ENCODE results near the gene MAOA. TPM values are rescaled to one million over a fixed set of nuclear protein-coding genes. Genes with fewer than 3 reads are reported as not detected.

The MAOA gene
- total and polyA plus RNA-seq, 2 of the 13 experiments (the other 11 are each of a cell fraction or from before 2014, with no cell fraction given), result 13.4 to 14.7 TPM

GRCh38 chrX:43733699-43734098 is 77.6 kb downstream of the MAOA start (continued):
- TF ChIP-seq ZNF687 (CRISPR knock-in tag; IDR thresholded peaks at IDR 0.05), result no peak
- no peak for TF ChIP-seq MAFK (conservative IDR thresholded peaks at IDR 0.05 in 1 of 2, IDR thresholded peaks at IDR 0.05 in 1 of 2; ENCODE audit: low read length in 2 of 2)
- no peak for TF ChIP-seq ZNF564 (CRISPR knock-in tag; IDR thresholded peaks at IDR 0.05)

DNA sequence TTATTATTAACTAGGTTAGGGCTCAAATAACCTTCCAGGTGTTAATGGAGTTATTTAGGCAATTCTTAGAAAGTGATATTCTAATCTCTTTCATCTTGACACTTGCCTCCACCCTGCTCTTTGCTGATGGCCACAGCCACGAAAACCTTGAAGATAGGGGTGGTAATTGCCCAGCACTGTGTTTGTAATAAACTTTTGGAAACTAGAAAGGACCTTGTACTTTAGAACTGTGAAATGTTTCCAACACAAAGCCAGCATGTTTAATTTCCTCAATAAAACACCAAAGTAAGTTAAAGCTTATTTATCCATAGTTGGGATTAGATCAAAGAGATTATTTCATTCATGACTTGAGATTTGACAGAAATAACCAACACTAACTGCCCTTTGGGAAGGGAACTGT is 78.3 kb downstream of the MAOA start:
- Histone ChIP-seq H3K27me3 (ENCODE audit: control insufficient read depth in 1 of 2, insufficient read depth in 2 of 2, low read length in 2 of 2) (no peaks in the 10 kb centered on the region), H3K27ac (ENCODE audit: extremely low read length, insufficient read depth, low read length) (no peak overlapping the region), H4K20me1 (ENCODE audit: insufficient read depth, low read length) (no peaks in the 10 kb centered on the region), H3K4me2 (ENCODE audit: low read depth, low read length) (no peak overlapping the region), H3K36me3 (replicated peaks in 1 of 2; ENCODE audit: control insufficient read depth in 1 of 2, insufficient read depth in 2 of 2, low read length in 2 of 2) (peaks cover 3% of the 10 kb centered on the region in 2 experiments; a peak in 2 of 5 replicates), H3K79me2 (ENCODE audit: insufficient read depth, low read length) (no peaks in the 10 kb centered on the region), H3K4me1 (ENCODE audit: insufficient read depth, low read length) (no peaks in the 10 kb centered on the region), H2AFZ (ENCODE audit: low read length) (no peak overlapping the region), H3K9ac (ENCODE audit: insufficient read depth, low read depth, low read length) (no peak overlapping the region), H3K9me3 (ENCODE audit: low read length) (no peaks in the 10 kb centered on the region), H3K4me3 (replicated peaks in 1 of 3; ENCODE audit: insufficient read depth in 1 of 3, low read depth in 2 of 3, low read length in 3 of 3) (no peak overlapping the region)
- FAIRE-seq (no peak), ATAC-seq (no peak), DNase-seq (ENCODE audit: low spot score) (no peak)
- CTCF ChIA-PET (ENCODE audit: low intra/inter-chr PET ratio, low total read pairs), result no interaction called here
- POLR2A ChIA-PET, result no interaction called here
- intact Hi-C loops (cut with micrococcal nuclease; ENCODE audit: unreplicated experiment), result no loop called here
- in situ Hi-C loops (cut with HindIII; ENCODE audit: extremely low pct_ligation_motif_present, low pct_unique_long_range_greater_than_20kb), result no loop called here
- WGBS (ENCODE audit: low lambda C conversion rate), result 60% methylated on average over 1 of the region's 1 CpG
- no TSS peak for BruUV-seq (replicated peaks)
- TF ChIP-seq KDM5A (IDR thresholded peaks at IDR 0.05; ENCODE audit: borderline replicate concordance, low read length) (no peak), RCOR2 (CRISPR knock-in tag; IDR thresholded peaks at IDR 0.05) (no peak), NFKBIZ (CRISPR knock-in tag; IDR thresholded peaks at IDR 0.05) (no peak), ZNF841 (CRISPR knock-in tag; IDR thresholded peaks at IDR 0.05; ENCODE audit: borderline replicate concordance) (no peak), ZNF460 (CRISPR knock-in tag; IDR thresholded peaks at IDR 0.05; ENCODE audit: borderline replicate concordance) (no peak), ZGPAT (CRISPR knock-in tag; IDR thresholded peaks at IDR 0.05) (no peak), ZFAT (CRISPR knock-in tag; conservative IDR thresholded peaks at IDR 0.05) (no peak), TP53 (CRISPR knock-in tag; conservative IDR thresholded peaks at IDR 0.05) (no peak), ZZZ3 (CRISPR knock-in tag; IDR thresholded peaks at IDR 0.05; ENCODE audit: borderline replicate concordance) (no peak), ZNF703 (CRISPR knock-in tag; IDR thresholded peaks at IDR 0.05; ENCODE audit: borderline replicate concordance) (no peak), EEA1 (CRISPR knock-in tag; IDR thresholded peaks at IDR 0.05; ENCODE audit: borderline replicate concordance) (no peak), SKI (IDR thresholded peaks at IDR 0.05; ENCODE audit: partially characterized antibody) (no peak), ZSCAN12 (CRISPR knock-in tag; IDR thresholded peaks at IDR 0.05) (no peak), ZNF749 (CRISPR knock-in tag; IDR thresholded peaks at IDR 0.05; ENCODE audit: borderline replicate concordance) (no peak)
